ENCODE results near the gene TSPAN2.

TSPAN2 gene

DNA sequence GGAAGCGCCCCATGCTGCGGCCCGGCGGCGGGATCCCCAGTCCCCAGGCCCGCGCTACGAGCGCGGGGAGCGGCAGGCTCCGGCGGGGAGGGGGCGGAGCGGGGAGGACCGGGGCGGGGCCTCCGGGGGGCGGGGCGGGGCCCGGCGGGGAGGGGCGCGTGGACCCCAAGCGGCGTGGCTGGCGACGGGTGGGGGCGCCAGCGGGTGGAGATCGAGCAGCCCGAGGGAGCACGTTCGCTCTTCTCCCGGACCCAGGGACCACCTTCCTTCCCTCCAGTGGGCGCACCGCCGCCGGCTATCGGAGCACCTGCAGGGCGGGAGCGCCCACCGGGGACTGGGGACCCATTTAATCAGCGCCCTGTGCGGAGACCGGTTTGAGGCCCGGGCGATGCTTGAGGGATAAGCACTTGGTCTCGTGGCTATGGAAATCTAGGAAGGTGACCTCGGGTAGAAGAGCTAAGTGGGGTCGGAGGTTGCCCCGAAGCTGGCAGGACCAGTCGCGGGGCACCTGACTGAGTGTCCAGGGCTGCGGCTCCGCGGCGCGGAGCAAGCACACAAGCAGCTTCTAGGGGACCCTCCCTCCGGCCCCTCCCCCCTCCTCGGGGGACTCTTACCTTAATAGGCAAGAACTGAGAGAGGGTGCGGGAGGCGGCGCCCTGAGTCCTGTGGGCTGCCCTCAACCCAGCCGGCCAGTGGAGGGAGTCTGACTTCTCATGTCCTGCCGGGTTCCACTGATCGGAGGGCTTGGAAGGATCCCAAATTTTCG is at the start of gene TSPAN2:
TSS of gene TSPAN2 (minus strand) at position 84 of the 766 bp plus-strand sequence. CDS start at position 13, 71 bp downstream.
- DNase-seq = no peak

DNA sequence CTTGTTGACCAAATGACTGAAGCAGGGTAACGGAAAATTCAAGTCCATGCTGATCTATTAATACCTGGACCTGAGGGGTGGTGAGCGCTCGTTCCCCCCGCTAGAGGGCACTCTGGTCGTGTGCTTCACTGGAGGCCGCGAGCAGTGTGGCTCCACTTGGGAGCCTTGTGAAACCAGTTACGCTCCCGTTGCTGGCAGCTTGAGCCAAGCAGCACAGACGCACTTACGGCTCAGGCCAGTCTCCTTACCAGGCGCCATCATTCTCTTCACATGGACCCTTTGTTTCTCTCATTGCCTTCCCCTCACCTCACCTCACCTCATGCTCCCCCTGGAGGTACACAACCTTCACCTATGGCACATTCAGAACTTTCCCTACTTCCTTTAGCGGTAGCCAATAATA is 49.7 kb upstream of the TSPAN2 start:
- peak; percentile 75 for DNase-seq

- DNase-seq = no peak
Observed at GRCh38 chr1:115138271-115138670, 49.0 kb upstream of the TSPAN2 start.

DNA sequence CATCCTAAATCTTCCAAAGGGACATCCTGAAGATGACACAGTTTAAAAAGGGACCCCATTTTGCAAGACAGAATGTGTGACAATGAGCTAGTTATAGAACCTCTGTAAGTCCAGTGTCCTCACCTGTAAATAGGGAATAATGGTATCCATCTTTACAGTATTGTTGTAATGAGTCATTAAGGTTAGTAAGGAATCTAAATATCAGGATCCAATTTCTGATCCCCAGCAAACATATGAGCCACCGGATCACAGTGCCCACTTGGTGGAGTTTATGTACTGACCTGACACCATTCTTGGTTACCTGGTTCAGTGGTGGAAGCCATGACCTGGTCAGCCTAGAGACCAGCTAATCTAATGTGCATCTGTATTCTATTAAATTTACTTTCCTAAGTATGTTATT is 47.9 kb upstream of the TSPAN2 start:
- no peak for DNase-seq

DNA sequence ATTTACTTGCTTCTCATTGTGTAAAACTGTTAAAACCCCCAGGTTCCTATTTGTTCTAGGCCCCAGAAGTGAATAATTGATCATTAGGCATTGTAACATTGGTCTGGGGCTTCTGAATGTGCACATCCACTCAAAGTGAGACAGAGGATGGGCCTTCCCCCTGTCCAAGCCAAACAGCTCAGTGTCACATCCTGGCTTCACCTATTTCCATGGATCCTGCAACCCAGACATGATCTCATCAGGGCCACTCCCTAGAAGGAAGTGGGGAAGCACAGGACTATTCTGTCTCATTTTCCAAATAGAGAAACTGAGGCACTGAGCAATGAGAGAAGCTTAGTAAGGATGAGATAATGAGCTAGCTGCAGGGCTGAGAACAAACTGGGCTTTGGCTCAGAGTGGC is 47.4 kb upstream of the TSPAN2 start:
- no peak for DNase-seq

- DNase-seq = no peak
Observed at GRCh38 chr1:115136106-115136505, 46.8 kb upstream of the TSPAN2 start.

- no peak for DNase-seq
Observed at GRCh38 chr1:115135681-115136080, 46.4 kb upstream of the TSPAN2 start.

DNA sequence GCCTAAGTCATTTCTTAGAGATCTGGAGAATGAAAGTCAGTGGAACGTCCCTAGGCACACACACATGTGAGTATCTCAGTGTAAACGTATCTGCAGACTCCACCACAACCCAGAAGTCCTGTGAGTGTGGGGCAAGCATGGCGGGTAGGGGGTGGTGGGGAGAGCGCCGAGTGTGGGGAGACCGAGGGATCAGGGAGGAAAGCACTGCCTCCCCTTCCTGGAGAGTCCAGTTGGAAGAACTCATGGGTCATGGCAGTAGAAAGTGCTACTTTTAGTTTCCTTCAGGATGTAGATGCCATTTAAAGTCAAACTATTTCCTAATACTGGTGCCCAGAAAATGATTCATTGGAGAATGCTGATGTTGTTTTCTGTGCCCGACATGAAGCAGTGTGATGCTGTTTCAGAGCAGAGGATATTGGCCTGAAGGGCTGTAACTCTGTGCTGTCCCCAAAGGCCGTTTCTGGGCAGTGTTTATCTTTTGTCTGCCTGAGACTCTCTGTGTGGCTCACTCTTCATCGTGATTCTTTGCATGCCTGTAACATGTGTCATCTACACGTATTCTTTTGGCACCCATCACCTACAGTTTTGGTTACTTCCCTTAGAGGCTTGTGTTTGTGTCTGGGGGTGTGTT is 45.7 kb upstream of the TSPAN2 start:
- no peak for DNase-seq

GRCh38 chr1:115134231-115134630 is 44.9 kb upstream of the TSPAN2 start:
- DNase-seq = no peak

GRCh38 chr1:115133440-115133839 is 44.1 kb upstream of the TSPAN2 start:
- no peak for DNase-seq

DNA sequence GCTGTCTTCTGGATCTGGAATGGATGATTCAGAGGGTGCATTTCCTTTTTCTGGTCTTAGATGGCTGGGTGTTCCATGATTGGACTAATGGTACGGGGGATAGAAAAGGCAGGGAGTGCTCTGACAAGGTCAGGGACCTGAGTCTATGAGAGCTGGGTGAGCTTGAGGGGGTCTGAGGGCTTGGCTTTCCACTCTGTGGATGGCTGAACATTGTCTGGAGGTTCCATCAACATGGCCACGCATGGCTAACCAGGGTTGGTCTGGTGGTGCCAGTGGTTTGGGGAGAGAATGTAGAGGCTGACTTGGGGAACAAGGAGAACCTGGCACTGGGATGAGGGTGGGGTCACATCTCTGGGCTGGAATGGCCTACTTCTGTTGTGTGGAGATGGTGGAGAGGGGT is 41.5 kb upstream of the TSPAN2 start:
- DNase-seq = no peak

DNA sequence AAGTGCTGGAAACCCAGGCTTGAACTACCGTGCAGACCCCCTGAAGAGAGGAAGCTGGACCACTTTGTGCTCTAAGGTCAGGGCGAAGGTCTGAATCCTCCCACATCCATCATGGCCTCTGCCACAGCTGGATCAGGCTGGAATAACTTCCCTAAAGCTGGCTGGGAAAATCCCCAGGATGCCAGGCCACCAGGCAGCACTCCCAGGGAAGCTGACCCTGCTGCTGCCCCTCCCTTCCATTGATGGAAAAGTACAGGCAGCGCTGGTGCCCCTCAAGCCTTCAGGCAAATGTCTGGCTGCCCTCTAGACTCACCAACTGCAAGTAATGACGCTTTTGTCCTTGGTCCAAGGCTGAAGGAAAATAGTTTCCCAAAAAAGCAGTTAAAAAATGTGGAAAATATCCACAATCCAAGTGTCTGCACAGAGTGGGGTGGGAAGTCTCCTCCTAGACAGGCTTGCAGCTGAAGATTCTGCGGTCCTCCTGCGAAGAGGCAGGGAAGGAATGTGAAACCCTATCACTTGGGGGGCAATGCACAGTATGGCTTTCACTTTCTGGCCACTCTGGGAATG is 39.9 kb upstream of the TSPAN2 start:
- DNase-seq = no peak

DNA sequence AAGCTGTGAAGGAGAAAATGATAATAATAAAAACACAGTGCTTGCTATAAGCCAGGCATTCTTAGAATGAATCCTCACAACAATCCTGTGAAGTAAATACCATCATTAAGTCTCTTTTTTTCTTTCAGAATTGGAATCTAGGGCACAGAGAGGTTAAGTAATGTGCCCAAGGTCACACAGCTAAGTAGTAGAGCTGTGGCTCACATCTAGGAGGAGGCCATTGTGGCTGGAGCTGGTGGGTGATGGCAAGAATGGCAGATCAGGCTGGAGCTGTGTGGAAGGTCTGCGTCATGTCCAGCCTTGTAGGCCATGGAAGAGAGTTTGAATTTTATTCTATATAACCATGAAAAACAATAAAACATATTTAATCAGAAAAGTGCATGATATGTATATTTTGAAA is 38.2 kb upstream of the TSPAN2 start:
- no peak for DNase-seq

- no peak for DNase-seq
Observed at GRCh38 chr1:115126516-115126915, 37.2 kb upstream of the TSPAN2 start.

DNA sequence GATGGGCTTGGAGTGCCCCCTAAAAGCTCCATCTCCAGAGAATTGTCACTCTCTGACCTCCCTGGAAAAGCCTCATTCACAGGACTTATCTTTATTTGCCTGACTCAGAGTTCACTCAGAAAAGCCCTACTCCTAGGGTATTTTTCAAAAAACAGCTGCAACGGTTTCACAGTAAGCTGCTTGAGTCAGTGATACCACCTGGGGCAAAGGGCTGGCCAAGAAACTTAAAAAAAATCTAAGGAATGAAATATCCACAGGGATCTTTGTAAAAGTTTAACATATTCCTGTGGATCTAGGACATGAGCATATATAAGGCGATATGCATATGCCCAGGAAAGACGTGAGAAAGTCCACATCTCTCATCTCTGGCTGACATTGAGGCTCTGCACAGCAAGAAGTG is 33.8 kb upstream of the TSPAN2 start:
- no peak for DNase-seq

- no peak for DNase-seq
Observed at GRCh38 chr1:115121793-115122192, 32.5 kb upstream of the TSPAN2 start.

DNA sequence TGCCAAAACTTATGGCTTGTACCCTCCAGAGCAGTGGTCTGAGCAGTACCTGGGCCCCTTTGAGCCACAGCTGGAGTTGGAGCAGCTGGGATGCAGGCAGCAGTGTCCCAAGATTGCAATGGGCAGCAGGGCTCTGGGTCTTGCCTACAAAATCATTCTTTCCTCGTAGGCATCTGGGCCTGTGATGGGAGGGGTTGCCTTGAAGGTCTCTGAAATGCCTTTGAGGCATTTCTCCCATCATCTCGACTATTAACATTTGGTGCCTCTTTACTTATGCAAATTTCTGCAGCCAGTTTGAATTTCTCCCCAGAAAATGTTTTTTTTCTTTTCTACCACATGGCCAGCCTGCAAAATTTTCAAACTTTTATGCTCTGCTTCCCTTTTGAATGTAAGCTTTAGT is 31.0 kb upstream of the TSPAN2 start:
- no peak for DNase-seq

GRCh38 chr1:115118611-115119010 is 29.3 kb upstream of the TSPAN2 start:
- DNase-seq = no peak

DNA sequence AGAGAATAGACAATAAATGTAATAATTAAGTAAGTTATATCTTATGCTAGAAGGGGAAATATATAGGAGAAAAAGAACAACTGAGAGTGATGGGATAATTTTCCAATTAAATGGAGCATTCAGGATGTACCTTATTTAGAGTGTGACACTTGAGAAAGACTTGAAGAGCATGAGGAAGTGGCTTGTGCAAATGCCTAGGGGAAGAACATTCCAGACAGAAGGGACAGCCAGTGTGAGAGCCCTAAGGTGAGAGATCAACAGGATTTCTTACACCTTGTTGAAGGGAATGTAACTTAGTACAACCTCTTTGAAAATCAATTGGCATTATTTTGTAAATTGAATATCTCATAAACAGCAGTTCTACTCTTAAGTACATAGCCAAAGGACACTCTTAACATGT is 28.8 kb upstream of the TSPAN2 start:
- no peak for DNase-seq

DNA sequence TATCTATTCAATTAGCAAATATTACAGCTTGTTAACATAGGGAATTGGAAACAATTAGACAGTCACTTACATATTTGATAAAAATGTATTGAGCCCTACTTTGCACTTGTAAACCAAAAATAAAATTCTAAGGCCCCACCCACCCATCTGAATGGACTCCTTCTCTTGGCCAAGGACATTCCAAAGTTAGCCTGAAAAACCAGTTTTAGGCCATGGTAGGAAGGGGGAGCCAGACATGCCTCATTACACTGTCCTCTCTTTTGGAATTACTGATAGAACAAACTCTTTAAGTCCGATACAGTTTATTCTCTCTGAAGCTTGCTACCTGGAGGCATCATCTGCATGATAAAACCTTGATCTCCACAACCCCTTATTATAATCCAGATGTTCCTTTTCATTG is 28.0 kb upstream of the TSPAN2 start:
- no peak for DNase-seq

GRCh38 chr1:115116512-115116911 is 27.2 kb upstream of the TSPAN2 start:
- no peak for DNase-seq

DNA sequence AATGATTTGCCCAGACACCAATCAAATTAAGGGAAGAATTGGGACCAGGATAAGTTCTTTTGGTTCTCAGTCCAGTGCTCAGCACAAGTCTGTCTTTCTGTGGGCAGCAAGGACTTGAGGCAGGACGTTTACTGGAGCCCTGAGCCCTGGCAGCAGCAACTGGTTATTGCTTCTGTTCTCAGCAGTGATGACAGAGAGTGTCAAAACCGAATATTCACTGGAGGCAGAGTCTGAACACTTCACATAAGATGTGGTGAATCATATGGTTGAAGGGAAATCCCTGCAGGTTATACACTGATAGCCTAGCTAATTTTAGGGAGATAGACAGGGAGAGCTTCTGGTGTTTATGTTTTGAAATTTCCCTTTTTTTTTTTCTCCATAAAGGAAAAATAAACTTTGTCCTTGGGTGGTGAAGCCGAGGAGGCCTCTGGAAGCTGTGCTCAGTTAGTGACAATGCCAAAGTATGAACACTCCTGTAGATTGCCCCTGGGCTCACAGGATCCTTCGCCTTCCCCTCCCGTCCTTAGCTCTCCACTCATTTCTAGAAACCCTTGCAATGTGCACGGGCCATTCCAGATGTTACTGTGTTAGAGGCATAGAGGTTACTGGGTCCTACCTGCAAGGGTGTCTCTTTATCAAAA is 26.3 kb upstream of the TSPAN2 start:
- DNase-seq = no peak

GRCh38 chr1:115114308-115114707 is 25.0 kb upstream of the TSPAN2 start:
- DNase-seq = no peak

GRCh38 chr1:115113766-115114165 is 24.5 kb upstream of the TSPAN2 start:
- DNase-seq = no peak

Data from MV-4-11 (cell line).